HG02642 (cell line): ENCODE results near the gene ITGA2B.
"Not testable (repeated sequence)": the region's sequence is repeated elsewhere in the genome, so short reads cannot be mapped to it uniquely, and the experiment has no call there.

ENCODE experiments used
- ATAC-seq: cut with Tn5 transposase; IDR thresholded peaks from one replicate; pipeline ENCODE4 v1.9.1; 2021; ENCODE audit warnings: mild to moderate bottlenecking; ENCODE audit not compliant: unreplicated experiment, poor library complexity

The ITGA2B gene

DNA sequence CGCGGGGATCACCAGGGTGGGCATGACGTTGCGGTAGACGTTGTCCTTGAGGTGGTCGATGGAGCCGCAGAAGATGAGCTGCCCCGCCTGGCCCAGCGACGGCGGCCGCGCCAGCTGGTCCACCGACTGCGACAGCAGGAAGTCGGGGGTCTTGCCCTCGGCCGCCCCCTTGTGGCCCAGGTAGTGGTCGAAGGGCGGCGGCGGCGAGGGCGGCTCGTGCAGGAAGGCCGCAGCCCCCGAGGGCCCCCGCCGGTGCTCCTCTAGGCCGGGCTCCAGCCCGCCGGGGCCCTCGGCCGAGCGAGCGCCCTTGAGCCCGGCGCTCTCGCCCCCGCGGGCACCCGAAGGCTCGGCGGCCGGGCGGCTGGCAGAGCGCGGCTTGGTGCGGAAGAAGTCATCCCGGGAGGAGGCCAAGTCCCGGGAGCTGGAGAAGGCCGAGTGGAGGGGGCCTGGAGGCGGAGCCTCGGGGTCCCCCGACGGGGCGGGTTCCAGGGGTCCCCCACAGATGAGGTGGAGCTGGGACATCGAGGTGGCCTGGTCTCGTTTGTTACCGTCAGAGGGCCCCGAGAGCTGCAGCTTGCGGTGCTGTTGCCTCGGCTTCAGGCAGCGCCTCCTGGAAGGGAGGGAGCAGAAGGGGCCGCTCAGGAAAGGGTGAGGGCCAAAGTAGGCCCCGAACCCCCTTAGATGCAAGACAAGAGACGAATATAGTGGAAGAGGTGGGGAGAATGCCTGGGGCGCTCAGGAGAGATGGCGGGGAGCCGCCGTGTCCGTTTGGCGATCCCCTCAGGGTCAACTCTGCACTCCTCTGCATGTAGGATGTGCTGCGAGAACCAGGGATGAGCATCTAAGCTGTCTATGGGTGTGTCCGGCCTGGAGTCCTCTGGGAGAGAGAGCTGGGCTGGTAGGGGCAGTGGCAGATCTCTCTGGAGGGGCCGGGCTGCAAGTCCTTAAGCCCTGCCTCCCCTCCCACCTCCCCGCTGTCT lies 34.6 kb downstream of the ITGA2B start:
- ATAC-seq, result no peak

DNA sequence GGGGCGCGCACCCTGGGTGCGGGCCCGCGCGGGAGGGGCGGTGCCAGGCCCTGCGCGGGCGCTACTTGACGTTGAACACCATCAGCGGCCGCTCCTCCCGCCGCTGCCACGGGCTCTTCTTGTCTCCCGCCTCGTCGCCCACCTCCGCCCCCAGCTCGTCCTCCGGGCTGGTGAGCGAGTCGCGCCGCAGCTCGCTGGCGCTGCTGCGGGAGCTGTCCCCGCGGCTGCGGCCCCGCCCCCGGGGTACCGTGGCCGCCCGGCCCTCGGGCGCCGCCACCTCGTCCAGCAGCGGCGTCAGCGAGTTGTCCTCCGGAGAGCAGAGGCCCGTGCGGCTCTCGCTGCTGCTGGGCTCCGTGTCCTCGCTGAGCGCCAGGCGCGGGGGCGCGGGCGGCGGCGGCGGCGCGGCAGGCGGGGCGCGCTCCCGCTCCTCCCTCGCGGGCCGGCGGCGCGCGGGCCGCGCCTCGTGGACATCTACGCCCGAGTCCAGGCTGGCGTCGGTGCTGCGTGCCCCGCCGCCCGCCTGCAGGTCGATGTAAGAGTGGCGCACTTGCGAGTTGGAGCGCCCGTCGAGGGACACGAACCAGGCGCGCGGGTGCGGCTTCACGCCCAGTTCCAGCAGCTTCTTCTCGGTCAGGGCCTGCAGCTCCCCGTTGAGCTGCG lies 35.6 kb downstream of the ITGA2B start:
- ATAC-seq, result no peak

DNA sequence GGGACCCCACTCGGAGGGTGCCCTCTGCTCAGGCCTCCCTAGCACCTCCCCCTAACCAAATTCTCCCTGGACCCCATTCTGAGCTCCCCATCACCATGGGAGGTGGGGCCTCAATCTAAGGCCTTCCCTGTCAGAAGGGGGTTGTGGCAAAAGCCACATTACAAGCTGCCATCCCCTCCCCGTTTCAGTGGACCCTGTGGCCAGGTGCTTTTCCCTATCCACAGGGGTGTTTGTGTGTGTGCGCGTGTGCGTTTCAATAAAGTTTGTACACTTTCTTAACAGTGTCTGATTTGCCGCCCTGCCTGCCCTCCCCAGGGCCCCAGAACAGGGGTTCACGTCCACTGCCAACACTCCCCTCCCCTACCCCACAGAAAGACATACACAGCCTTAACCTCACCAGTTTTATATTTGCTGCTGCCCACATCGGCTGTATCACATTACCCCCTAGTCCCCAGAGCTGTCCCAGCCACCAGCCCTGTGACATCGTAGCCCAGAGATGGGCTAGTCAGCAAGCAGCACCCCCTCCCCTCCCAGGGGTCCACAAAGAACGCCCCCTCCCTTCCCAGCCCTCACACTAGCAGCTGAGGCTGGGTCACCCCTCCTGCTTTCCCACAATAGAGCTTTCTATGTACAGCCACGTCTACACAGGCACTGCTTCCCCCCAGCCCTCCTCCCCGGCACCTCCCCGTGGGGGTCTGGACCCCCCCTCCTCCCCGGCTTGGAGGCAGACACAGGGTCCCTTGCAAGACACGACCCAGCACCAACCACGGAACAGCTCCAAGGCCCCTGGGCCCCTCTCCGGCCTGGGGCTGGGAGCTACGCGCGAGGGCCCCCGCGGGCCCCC lies 36.4 kb downstream of the ITGA2B start:
- ATAC-seq, result no peak

DNA sequence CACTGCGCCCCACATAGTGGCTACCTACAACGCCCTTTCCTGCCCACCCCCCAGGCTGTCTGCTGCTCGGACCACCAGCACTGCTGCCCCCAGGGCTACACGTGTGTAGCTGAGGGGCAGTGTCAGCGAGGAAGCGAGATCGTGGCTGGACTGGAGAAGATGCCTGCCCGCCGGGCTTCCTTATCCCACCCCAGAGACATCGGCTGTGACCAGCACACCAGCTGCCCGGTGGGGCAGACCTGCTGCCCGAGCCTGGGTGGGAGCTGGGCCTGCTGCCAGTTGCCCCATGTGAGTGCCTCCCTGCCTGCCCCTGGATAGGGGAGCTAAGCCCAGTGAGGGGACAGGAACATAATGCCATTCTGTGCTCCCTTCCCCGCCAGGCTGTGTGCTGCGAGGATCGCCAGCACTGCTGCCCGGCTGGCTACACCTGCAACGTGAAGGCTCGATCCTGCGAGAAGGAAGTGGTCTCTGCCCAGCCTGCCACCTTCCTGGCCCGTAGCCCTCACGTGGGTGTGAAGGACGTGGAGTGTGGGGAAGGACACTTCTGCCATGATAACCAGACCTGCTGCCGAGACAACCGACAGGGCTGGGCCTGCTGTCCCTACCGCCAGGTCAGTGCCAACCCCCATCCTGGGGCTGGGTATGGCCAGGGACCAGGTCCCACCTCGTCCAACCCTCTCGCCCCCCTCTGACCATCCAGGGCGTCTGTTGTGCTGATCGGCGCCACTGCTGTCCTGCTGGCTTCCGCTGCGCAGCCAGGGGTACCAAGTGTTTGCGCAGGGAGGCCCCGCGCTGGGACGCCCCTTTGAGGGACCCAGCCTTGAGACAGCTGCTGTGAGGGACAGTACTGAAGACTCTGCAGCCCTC lies 37.3 kb downstream of the ITGA2B start:
- no peak for ATAC-seq

DNA sequence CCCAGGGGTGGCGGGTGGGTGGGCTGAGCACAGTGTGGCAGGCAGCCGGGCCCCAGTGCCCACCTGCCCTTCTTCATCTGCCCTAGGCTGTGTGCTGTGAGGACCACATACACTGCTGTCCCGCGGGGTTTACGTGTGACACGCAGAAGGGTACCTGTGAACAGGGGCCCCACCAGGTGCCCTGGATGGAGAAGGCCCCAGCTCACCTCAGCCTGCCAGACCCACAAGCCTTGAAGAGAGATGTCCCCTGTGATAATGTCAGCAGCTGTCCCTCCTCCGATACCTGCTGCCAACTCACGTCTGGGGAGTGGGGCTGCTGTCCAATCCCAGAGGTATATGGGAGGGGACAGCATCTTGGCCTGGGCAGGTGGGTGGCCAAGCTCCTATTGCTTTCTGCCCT lies 38.0 kb downstream of the ITGA2B start:
- no peak for ATAC-seq

DNA sequence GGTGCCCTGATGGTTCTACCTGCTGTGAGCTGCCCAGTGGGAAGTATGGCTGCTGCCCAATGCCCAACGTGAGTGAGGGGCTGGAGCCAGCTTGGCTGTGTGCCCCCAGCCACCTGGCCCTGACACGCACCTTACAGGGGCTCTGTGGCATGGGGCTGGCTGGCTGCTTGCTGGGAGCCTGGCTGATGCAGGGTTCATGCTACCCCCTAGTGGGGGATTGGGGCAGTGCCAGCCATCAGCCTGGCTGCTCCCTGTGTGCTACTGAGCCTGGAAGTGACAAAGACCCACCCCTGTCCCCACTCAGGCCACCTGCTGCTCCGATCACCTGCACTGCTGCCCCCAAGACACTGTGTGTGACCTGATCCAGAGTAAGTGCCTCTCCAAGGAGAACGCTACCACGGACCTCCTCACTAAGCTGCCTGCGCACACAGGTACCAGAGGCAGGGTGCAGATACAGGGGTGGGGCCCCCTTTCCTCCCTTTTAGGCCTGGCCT lies 38.7 kb downstream of the ITGA2B start:
- no peak for ATAC-seq

DNA sequence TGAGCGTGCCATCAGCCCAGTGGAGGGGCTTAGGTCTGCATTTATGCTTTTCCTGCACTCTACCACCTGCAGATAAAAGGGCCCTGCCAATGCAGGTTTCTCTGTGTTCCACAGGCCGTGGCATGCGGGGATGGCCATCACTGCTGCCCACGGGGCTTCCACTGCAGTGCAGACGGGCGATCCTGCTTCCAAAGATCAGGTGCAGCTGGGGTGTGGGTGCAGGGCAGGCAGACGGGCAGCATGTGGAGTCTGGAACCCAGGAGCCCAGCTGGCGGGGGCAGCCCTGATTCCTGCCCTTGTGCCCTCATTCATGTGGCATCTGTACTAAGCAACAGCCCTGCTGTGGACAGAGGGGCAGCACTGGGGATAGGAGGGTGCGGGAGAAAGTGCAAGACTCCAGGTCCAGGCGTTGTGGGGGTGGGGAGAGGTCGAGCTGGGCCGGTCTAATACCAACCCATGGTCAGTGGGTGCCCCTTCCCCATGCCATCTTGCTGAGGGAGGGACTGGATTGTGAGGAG lies 39.8 kb downstream of the ITGA2B start:
- ATAC-seq, result no peak

DNA sequence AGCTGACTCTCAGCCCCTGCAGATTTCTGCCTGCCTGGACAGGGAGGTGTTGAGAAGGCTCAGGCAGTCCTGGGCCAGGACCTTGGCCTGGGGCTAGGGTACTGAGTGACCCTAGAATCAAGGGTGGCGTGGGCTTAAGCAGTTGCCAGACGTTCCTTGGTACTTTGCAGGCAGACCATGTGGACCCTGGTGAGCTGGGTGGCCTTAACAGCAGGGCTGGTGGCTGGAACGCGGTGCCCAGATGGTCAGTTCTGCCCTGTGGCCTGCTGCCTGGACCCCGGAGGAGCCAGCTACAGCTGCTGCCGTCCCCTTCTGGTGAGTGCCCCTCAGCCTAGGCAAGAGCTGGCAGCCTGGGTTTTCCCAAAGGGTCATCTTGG lies 40.5 kb downstream of the ITGA2B start:
- ATAC-seq, result no peak

DNA sequence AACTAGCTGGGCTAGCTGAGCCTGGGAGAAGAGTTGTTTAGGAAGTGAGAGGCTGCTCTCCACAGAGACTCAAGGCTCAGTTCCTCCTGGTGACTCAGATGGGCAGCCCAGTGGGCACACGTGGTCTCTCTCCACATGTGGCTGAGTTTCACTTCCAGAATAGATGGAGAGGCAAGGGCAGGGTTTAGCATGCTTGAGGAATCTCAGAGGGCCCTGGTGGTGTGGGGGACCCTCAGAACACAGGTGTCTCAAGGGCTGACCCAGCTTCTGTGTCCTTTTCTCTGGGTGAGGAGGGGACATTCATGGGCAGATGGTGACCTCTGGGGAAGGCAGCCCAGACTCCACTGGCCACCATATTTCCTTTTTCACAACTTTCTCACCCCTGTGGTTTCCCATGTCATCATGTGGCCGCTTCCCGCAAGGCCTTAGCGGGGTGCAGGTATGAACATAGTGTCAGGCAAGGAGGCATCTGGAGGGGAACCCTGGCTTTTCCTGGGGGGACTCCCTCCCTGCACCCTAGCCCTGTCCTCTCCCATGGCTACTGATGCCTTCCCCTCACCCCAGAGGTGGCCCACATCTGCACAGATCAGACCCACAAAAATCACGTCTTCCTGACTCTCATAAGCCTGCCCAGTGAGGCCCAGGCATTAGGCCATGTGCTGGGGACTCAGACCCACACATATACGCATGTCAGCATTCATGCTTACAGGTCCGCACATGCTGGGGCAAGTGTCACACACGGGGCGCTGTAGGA lies 41.0 kb downstream of the ITGA2B start:
- ATAC-seq, result peak; percentile 44

DNA sequence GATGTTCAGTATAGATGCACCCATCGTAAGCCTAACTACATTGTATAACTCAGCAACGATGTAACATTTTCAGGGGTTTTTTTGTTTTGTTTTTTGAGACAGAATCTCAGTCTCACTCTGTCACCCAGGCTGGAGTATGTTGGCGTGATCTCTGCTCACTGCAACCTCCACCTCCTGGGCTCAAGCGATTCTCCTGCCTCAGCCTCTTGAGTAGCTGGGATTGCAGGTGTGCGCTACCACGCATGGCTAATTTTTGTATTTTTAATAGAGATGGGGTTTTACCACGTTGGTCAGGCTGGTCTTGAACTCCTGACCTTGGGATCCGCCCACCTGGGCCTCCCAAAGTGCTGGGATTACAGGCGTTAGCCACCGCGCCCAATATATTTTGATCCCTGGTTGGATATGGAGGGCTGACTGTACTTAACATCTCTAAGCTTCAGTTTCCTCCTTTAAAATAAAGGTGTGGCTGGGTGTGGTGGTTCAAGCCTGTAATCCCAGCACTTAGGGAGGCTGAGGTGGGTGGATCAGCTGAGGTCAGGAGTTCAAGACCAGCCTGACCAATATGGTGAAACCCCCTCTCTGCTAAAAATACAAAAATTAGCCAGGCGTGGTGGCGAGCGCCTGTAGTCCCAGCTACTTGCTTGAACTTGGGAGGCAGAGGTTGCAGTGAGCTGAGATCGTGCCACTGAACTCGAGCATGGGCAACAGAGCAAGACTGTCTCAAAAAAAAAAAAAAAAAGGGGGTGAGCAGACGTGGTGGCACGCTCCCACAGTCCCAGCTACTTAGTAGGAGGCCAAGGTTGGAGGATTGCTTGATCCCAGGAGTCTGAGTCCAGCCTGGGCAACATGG lies 42.0 kb downstream of the ITGA2B start:
- ATAC-seq, result not testable (repeated sequence)

DNA sequence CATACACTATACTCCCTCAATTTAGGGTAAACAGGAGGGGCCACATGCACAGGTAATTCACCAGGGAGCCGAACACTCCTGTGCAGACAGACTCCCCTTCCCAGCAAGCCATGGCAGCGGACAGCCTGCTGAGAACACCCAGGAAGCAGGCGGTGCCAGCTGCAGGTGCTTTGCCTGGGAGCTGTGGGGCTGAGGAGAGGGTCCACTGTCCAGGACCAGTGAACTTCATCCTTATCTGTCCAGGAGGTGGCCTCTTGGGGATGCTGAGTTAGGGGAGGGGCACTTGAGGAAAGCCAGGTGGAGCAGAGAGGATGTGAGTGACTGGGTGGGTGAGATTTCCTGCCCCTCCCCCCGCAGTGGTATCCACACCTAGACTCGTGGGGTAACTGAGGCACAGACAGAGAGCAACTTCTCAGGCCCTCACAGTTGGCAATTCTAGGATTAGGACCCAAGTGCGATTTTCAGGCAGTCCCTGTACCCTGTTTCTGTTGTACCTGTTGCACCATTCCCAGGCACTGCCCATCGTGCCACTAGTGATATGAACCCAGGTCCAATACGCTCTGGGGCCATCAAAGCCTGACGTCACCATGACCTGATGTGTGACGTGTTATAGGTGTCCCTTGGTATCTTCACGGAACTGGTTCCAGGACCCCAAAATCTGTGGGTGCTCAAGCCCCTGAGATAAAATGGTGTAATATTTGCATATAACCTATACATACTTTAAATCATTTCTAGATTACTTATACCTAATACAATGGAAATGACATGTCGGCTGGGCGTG lies 43.2 kb downstream of the ITGA2B start:
- ATAC-seq, result no peak

DNA sequence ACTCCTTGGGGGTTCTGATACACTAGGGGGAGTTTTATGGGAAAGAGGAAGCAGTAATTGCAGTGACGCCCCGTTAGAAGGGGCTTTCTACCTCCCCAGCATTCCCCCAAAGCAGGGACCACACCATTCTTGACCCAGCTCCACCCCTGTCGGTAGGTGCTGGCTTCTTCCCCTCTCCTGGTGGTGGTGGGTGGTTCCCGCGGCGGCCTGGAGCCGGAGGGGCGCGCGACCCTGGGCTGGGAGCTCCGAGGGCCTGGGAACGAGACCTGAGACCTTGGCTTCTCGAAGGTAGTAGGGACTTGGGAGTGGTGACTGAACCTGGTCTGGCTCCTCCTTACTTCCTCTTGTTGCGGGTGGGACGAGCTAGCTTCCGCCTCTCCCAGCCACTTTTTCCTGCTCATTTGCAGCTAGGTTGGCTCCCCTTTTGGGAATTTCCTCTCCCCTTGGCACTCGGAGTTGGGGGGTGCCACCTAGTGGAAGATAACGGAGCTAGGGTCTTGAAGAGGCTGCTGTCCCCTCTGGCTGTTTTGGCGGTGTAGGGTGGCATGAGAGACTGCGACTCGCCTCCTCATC lies 43.9 kb downstream of the ITGA2B start:
- peak; percentile 15 for ATAC-seq

DNA sequence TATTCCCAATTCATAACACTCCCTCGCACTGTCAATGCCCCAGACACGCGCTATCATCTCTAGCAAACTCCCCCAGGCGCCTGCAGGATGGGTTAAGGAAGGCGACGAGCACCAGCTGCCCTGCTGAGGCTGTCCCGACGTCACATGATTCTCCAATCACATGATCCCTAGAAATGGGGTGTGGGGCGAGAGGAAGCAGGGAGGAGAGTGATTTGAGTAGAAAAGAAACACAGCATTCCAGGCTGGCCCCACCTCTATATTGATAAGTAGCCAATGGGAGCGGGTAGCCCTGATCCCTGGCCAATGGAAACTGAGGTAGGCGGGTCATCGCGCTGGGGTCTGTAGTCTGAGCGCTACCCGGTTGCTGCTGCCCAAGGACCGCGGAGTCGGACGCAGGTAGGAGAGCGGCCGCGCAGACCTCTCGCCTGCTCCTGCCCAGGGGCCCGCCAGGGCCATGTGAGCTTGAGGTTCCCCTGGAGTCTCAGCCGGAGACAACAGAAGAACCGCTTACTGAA lies 44.5 kb downstream of the ITGA2B start, which contains the start of gene GRN:
GRN (plus strand) TSS at position 364 of the 515 bp plus-strand sequence. CDS start 3,863 bp downstream, outside the sequence.
- ATAC-seq, result peak; percentile 67

DNA sequence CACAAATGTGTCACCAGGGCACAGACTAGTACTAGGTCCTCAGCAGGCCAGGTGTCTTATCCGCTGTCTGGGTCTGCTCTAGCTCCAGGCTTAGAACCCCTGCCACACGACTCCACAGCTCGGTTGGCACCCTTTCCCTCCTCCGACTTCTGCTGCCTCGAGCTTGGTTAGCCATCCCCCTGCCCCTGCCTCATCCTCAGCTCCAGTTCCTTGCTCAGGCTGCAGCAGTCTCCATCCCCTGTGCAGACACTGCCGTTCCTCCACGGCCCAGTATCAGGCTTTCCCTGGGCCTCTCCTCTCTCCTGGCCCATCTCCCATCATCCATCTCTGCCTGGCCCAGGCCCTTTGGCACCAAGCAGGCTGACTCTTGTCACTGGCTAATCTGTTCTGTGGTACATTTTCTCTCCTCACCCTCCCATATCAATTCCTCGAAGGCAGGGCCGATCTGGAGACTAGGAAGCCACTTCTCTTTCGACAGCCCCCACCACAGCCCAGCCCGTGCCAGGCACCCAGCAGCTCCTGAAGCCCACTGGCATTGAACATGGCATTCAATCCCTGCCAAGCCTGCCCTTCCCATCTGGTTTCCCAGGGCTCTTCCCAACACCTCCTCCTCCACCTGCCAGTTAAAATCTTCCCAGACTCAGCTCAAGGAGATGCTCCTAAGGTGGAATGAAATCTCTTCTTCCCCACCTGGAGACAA lies 45.8 kb downstream of the ITGA2B start:
- ATAC-seq, result no peak

DNA sequence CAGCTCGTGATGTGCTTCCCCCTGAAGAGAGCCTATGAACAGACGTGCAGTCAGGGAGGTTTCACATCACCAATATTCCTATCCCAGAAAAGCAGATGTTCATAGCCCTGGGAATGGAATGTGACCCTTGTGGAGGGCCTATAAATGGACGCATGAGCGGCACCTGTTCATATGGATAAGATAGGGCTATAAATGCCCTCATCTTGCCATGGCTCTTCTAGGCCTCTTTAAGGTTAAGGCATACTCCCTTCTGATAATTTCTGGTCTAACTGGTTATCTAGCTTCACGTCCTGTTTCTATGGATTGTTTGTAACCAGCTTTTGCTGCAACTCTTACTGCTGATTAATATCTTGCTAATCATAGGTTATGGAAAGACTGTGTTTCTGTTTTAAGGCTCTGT lies 48.9 kb downstream of the ITGA2B start:
- ATAC-seq, result not testable (repeated sequence)

DNA sequence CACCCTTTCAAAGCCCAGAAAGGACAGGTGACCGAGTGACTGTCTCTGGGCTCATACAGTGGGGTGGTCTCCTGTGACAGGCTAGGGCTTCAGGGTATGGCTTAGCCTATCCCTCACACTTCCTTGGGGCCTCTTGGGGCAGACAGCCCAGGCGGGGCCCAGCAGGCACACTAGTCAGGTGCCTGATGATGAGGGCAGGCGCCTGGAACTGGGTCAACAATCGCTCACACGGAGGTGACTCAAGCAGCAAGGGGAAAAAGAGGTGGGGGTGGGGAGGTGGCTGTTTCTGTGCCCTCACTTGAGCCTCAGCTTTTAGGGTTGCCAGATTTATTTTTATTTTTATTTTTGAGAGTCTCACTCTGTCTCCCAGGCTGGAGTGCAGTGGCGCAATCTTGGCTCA lies 50.7 kb downstream of the ITGA2B start:
- no peak for ATAC-seq
